WTC11 (cell line): Measurements from ENCODE around the gene GJA3.

Experiments
- CREB1 ChIP-seq: sonication (generic); formaldehyde crosslinking; IDR thresholded peaks from 2 replicates; pipeline ENCODE4 v1.8.0; 2023; ENCODE audit warnings: mild to moderate bottlenecking, missing genetic modification reagents
- ELF4 ChIP-seq: sonication (generic); formaldehyde crosslinking; IDR thresholded peaks from 2 replicates; pipeline ENCODE4 v1.8.1; 2022; ENCODE audit warnings: low read depth, mild to moderate bottlenecking, moderate library complexity, missing genetic modification reagents
- ESRRA ChIP-seq: sonication (generic); formaldehyde crosslinking; IDR thresholded peaks from 2 replicates; pipeline ENCODE4 v1.8.1; 2022; ENCODE audit warnings: mild to moderate bottlenecking, missing genetic modification reagents, borderline replicate concordance
- MAX ChIP-seq: sonication (generic); formaldehyde crosslinking; IDR thresholded peaks from 2 replicates; pipeline ENCODE4 v1.8.0; 2022; ENCODE audit warnings: mild to moderate bottlenecking, missing genetic modification reagents
- NR3C1 ChIP-seq: sonication (generic); formaldehyde crosslinking; conservative IDR thresholded peaks from 2 replicates; pipeline ENCODE4 v1.8.1; 2023; ENCODE audit warnings: low read depth, mild to moderate bottlenecking, missing genetic modification reagents
- TEAD4 ChIP-seq: sonication (generic); formaldehyde crosslinking; IDR thresholded peaks from 2 replicates; pipeline ENCODE4 v1.8.0; 2022; ENCODE audit warnings: mild to moderate bottlenecking, missing genetic modification reagents
- ZBTB43 ChIP-seq: sonication (generic); formaldehyde crosslinking; IDR thresholded peaks from 2 replicates; pipeline ENCODE4 v1.8.1; 2023; ENCODE audit warnings: mild to moderate bottlenecking, missing genetic modification reagents
- ZNF232 ChIP-seq: sonication (generic); formaldehyde crosslinking; IDR thresholded peaks from 2 replicates; pipeline ENCODE4 v1.8.0; 2022; ENCODE audit warnings: mild to moderate bottlenecking, missing genetic modification reagents
- TF ChIP-seq, protein P1 (sequence below): fragments of 200-600 bp; IDR thresholded peaks from 2 replicates; pipeline ENCODE4 v1.8.0; 2022; ENCODE audit warnings: antibody characterized with exemption
- TF ChIP-seq, protein P2 (sequence below): fragments of 250-450 bp; sonication (Bioruptor Pico); conservative IDR thresholded peaks from 2 replicates; pipeline ENCODE4 v1.9.0; 2021; ENCODE audit warnings: mild to moderate bottlenecking

- TF ChIP-seq, protein P1, sequence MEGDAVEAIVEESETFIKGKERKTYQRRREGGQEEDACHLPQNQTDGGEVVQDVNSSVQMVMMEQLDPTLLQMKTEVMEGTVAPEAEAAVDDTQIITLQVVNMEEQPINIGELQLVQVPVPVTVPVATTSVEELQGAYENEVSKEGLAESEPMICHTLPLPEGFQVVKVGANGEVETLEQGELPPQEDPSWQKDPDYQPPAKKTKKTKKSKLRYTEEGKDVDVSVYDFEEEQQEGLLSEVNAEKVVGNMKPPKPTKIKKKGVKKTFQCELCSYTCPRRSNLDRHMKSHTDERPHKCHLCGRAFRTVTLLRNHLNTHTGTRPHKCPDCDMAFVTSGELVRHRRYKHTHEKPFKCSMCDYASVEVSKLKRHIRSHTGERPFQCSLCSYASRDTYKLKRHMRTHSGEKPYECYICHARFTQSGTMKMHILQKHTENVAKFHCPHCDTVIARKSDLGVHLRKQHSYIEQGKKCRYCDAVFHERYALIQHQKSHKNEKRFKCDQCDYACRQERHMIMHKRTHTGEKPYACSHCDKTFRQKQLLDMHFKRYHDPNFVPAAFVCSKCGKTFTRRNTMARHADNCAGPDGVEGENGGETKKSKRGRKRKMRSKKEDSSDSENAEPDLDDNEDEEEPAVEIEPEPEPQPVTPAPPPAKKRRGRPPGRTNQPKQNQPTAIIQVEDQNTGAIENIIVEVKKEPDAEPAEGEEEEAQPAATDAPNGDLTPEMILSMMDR = no peak
- TF ChIP-seq, protein P2, sequence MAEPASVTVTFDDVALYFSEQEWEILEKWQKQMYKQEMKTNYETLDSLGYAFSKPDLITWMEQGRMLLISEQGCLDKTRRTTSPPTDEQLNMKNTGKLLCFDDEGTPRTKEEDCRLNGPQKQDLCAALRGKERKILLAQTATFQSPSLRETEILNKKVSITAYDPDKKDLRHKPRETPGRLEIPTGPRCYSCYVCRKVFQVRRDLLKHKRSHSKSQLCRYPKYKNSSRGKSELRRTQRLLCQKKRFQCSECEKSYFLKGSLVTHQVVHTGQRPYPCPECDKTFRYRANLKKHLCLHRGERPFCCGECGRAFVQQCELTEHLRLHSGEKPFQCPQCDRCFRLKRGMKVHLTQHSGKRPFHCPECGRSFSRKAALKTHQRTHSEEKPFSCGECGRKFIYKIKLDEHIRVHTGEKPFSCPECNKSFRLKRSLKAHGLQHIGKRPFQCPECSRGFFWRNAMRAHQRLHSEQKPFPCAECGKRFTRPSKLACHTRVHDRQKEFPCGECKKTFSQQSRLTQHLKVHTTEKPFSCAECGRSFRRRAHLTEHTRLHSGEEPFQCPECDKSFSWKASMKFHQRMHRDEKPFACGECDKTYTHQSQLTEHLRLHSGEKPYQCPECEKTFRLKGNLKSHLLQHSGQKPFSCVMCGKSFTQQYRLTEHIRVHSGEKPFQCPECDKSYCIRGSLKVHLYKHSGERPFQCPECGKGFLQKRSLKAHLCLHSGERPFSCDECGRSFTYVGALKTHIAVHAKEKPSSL = no peak
- TF ChIP-seq ZBTB43 (CRISPR knock-in tag) (no peak), MAX (CRISPR knock-in tag) (no peak), ESRRA (no peak), ZNF232 (CRISPR knock-in tag) (no peak), TEAD4 (CRISPR knock-in tag) (no peak), CREB1 (CRISPR knock-in tag) (no peak), NR3C1 (CRISPR knock-in tag) (no peak), ELF4 (CRISPR knock-in tag) (no peak)
Measured at GRCh38 chr13:20195801-20196200, 34.9 kb upstream of the GJA3 start.
